Thyroid gland (tissue), 4 donors: ENCODE results near the gene CCL18. TPM values are rescaled to one million over a fixed set of nuclear protein-coding genes. Genes with fewer than 3 reads are reported as not detected.

Experiments used
- DNase-seq, 2 donors: peaks; one replicate each; pipeline ENCODE4 v3.0.0-alpha.2; 2019
- H3K27ac ChIP-seq, 3 donors: fragments of 200-600 bp; sonication (generic); 1 replicate in 2 of 3; 2 replicates in 1 of 3; pipeline ENCODE4 v1.5.1; 2016 to 2019; ENCODE audit warnings: mild to moderate bottlenecking in 1 of 3, moderate library complexity in 1 of 3
- H3K27me3 ChIP-seq: fragments of 200-600 bp; sonication (generic); one replicate; pipeline ENCODE4 v1.5.1; 2019
- H3K36me3 ChIP-seq, 2 donors: fragments of 200-600 bp; sonication (generic); one replicate each; pipeline ENCODE4 v1.5.1; 2016 to 2019
- H3K4me1 ChIP-seq, 2 donors: fragments of 200-600 bp; sonication (generic); one replicate each; pipeline ENCODE4 v1.5.1; 2017 to 2019
- H3K4me3 ChIP-seq, 3 donors: fragments of 200-600 bp; sonication (generic); replicated peaks in 1 of 3; 1 replicate in 2 of 3; 2 replicates in 1 of 3; pipeline ENCODE4 v1.5.1; 2016; ENCODE audit warnings: mild to moderate bottlenecking in 1 of 3
- H3K9me3 ChIP-seq: fragments of 200-600 bp; sonication (generic); one replicate; pipeline ENCODE4 v1.5.1; 2017
- POLR2A ChIP-seq, 2 donors: fragments of 450-650 bp; IDR thresholded peaks; one replicate each; pipeline ENCODE4 v1.6.1; 2017; ENCODE audit warnings: antibody characterized with exemption in 2 of 2, mild to moderate bottlenecking in 2 of 2, moderate library complexity in 1 of 2
- WGBS, 2 donors: methylation state at CpG; one replicate each; pipeline ENCODE4 v1.1.5; 2017; 5-methylcytosine and 5-hydroxymethylcytosine counted together
- intact Hi-C: fragments of 100-400 bp; cut with DNase I; formaldehyde crosslinking; loops from one replicate; pipeline ENCODE4 v1.15.1; 2023
- total RNA-seq, 4 donors: library from RNA; depleted of rRNA; stranded (reverse); fragments of >200 nt; gene quantifications; one replicate each; pipeline ENCODE4 v1.2.3, GENCODE V29; 2016
- TF ChIP-seq, protein P1 (sequence below), 6 experiments: fragments of 200-600 bp in 3 of 6; fragments of 450-650 bp in 3 of 6; sonication (generic) in 3 of 6; IDR thresholded peaks; one replicate each; pipeline ENCODE4 v1.5.1; 2016 to 2019; ENCODE audit warnings: antibody characterized with exemption in 6 of 6, mild to moderate bottlenecking in 2 of 6, inconsistent platforms in 1 of 6, moderate library complexity in 1 of 6

CCL18 gene
- total RNA-seq, 4 donors from 2014 or later: 0.89 to 4.7 (median 2.5) TPM; not detected in 1

DNA sequence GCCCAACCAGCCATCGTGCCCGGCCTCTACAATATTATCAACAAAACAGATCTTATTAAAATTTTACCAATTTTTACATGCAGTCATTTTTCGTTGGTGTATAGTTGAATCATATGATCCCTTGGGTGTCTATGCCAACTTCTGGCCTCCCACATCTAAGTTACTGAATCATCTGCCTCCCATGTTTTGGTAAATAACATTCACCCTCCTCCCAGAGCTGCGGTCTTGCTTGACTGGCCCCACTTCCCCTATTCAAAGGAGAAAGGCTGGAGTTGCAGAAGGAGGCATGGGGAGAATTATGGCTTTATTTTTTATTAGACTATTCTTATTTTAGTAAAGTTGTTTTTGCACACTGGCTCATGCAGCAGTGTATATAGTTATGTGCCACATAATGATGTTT is 27.8 kb upstream of the CCL18 start:
- no peaks in the 10 kb centered on the region for H3K36me3 ChIP-seq
- H3K27me3 ChIP-seq: no peaks in the 10 kb centered on the region
- WGBS, 2 donors: 91 to 92% methylated on average over 4 of the region's 4 CpGs
- no peaks in the 10 kb centered on the region for H3K4me1 ChIP-seq
- no peak overlapping the region for H3K27ac ChIP-seq
- no peaks in the 10 kb centered on the region for H3K9me3 ChIP-seq
- no peak for TF ChIP-seq POLR2A (IDR thresholded peaks at IDR 0.05)
- H3K4me3 ChIP-seq: no peak overlapping the region
- no peak for DNase-seq
- intact Hi-C loops: no loop called here

DNA sequence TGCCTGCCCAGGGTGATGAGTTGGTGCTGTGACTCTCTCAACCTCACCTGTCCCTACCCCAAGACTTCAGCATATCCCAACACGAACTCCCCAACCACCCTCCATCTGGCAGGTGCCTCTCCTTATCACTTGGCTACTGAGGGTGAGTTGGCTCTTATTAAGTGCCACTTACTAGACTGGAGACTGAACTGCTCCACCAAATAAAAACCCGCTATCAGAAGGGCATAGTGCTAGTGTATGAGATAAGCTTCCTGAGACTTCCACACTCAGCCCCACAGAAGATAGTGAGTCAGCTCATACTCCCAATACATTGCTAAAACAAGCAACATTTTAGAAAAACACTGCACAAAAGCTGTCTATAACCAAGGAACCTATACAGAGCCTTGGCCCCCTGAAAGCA is 16.0 kb upstream of the CCL18 start:
- Histone ChIP-seq H3K4me1 (no peaks in the 10 kb centered on the region), H3K36me3 (no peaks in the 10 kb centered on the region), H3K4me3 (no peak overlapping the region), H3K27me3 (no peaks in the 10 kb centered on the region), H3K27ac (no peak overlapping the region), H3K9me3 (no peaks in the 10 kb centered on the region)
- WGBS, 2 donors: 76 to 93% methylated on average over 2 of the region's 2 CpGs
- TF ChIP-seq POLR2A (IDR thresholded peaks at IDR 0.05): no peak
- TF ChIP-seq, protein P1, sequence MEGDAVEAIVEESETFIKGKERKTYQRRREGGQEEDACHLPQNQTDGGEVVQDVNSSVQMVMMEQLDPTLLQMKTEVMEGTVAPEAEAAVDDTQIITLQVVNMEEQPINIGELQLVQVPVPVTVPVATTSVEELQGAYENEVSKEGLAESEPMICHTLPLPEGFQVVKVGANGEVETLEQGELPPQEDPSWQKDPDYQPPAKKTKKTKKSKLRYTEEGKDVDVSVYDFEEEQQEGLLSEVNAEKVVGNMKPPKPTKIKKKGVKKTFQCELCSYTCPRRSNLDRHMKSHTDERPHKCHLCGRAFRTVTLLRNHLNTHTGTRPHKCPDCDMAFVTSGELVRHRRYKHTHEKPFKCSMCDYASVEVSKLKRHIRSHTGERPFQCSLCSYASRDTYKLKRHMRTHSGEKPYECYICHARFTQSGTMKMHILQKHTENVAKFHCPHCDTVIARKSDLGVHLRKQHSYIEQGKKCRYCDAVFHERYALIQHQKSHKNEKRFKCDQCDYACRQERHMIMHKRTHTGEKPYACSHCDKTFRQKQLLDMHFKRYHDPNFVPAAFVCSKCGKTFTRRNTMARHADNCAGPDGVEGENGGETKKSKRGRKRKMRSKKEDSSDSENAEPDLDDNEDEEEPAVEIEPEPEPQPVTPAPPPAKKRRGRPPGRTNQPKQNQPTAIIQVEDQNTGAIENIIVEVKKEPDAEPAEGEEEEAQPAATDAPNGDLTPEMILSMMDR (IDR thresholded peaks at IDR 0.05): no peak
- intact Hi-C loops: no loop called here
- DNase-seq: no peak

DNA sequence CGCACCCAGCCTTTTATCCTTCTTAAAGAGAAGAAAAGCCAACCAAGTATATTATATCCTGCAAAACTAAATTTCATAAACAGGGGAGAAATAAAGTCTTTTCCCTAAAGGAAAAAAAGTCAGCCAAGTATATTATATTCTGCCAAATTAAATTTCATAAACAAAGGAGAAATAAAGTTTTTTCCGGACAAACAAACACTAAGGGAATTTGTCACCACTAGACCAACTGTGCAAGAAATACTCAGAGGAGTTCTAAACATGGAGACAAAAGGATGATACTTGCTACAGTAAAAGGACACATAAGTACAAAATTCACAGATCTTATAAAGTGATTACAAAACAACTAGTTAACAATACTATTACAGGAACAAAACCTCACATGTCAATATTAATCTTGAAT is 14.4 kb upstream of the CCL18 start:
- Histone ChIP-seq H3K4me3 (no peak overlapping the region), H3K27ac (no peak overlapping the region), H3K36me3 (no peaks in the 10 kb centered on the region), H3K9me3 (no peaks in the 10 kb centered on the region), H3K27me3 (no peaks in the 10 kb centered on the region), H3K4me1 (no peaks in the 10 kb centered on the region)
- DNase-seq: no peak
- WGBS, 2 donors: 94 to 97% methylated on average over 2 of the region's 2 CpGs
- TF ChIP-seq, protein P1 (IDR thresholded peaks at IDR 0.05): no peak
- no peak for TF ChIP-seq POLR2A (IDR thresholded peaks at IDR 0.05)
- intact Hi-C loops: no loop called here

DNA sequence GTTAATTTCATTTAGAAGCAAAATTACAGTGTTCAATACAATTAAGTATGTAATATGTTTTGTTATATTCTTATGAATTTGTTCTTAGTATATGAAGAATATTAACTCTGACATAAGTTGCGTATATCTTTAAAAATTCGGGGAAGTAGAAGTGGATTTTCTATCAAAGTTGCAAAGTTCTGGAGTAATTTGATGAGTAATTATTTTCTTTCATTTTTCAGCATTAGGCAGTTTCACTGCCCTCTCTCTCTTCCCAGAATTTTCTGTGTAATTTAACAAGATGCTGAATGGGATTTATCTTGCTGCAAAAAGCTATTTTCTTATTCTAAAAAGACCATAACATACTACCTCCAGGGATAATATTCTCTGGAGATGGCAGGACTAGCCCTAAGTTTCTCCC is 8.9 kb upstream of the CCL18 start:
- Histone ChIP-seq H3K36me3 (no peaks in the 10 kb centered on the region), H3K27me3 (no peaks in the 10 kb centered on the region), H3K4me3 (no peak overlapping the region), H3K27ac (no peak overlapping the region), H3K9me3 (no peaks in the 10 kb centered on the region), H3K4me1 (no peaks in the 10 kb centered on the region)
- TF ChIP-seq, protein P1 (IDR thresholded peaks at IDR 0.05): no peak
- WGBS, 2 donors: 87 to 90% methylated on average over 2 of the region's 2 CpGs
- intact Hi-C loops: no loop called here
- no peak for DNase-seq

DNA sequence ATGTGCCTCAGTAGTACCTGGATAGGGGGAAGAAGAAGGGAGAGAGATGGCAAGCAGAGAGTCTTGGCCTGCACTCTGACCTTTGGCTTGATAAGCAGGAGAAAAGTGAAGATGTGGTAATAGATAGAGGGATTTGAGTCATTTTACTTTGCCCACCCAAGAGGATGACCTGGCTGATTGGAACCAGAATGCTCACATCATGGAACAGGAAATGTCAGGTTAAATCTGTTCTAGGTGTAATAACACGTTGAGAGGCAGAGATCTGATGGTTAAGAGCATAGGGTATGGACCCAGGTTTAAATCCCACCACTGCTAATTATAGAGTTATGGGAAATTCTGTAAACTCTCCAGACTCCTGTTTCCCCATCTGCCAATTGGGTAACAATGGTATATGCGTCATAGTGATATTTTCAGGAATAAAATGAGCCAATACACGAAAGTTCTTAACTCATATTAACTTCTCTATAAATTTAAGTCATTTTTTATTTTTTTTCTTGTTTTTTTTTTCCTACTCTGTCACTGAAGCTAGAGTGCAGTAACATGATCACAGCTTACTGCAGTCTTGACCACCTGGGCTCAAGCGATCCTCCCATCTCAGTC is 8.1 kb upstream of the CCL18 start:
- Histone ChIP-seq H3K27ac (no peak overlapping the region), H3K27me3 (no peaks in the 10 kb centered on the region), H3K4me3 (no peak overlapping the region), H3K4me1 (no peaks in the 10 kb centered on the region), H3K9me3 (no peaks in the 10 kb centered on the region), H3K36me3 (no peaks in the 10 kb centered on the region)
- 87 to 88% methylated on average over 4 of the region's 4 CpGs for WGBS, 2 donors
- DNase-seq: no peak
- TF ChIP-seq, protein P1 (IDR thresholded peaks at IDR 0.05): no peak
- TF ChIP-seq POLR2A (IDR thresholded peaks at IDR 0.05): no peak
- intact Hi-C loops: no loop called here

DNA sequence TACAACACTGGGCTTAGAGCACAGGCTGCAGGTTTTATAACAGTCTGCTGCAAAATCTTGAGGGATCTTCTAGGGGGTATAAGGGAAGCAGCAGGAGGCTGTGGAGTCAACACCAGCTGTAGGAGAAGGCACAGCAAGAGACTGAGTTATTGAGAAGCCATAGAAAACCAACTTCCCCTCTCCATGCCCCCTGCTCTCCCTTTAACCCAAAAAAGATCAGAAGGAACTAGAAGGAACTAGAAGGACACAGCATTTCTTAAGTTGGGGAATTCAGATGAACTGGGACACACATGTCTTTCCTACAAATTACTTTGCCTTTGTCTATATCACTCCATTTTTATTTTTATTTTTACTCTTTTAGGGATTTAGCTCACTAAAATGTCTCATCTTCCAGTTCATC is 6.2 kb upstream of the CCL18 start:
- intact Hi-C loops: no loop called here
- no peak for TF ChIP-seq POLR2A (IDR thresholded peaks at IDR 0.05)
- TF ChIP-seq, protein P1 (IDR thresholded peaks at IDR 0.05): no peak
- no peaks in the 10 kb centered on the region for H3K27me3 ChIP-seq
- no peak overlapping the region for H3K4me3 ChIP-seq
- H3K9me3 ChIP-seq: no peaks in the 10 kb centered on the region
- no peaks in the 10 kb centered on the region for H3K36me3 ChIP-seq
- no peak for DNase-seq
- H3K4me1 ChIP-seq: no peaks in the 10 kb centered on the region
- no peak overlapping the region for H3K27ac ChIP-seq
